Effector memory CD8-positive, alpha-beta T cell (primary cell): ENCODE results near the gene DOP1A.

Experiments used
- ATAC-seq: fragments of 150-1000 bp; cut with Tn5 transposase; replicated peaks from 2 replicates; pipeline ENCODE4 v1.10.0; 2021; ENCODE audit warnings: mild to moderate bottlenecking, moderate library complexity
- DNase-seq, 3 experiments: peaks; one replicate each; pipeline ENCODE4 v3.0.0; 2021
- H3K27ac Mint-ChIP-seq, 2 donors: one replicate each; pipeline ENCODE4 v1.8.0; 2022; ENCODE audit warnings: mild to moderate bottlenecking in 2 of 2, mixed read lengths in 2 of 2, moderate library complexity in 2 of 2
- H3K27me3 Mint-ChIP-seq, 2 donors: one replicate each; pipeline ENCODE4 v1.8.0; 2022; ENCODE audit warnings: mixed read lengths in 2 of 2
- H3K36me3 Mint-ChIP-seq: one replicate; pipeline ENCODE4 v1.8.0; 2022; ENCODE audit warnings: mild to moderate bottlenecking, moderate library complexity, mixed read lengths; ENCODE audit not compliant: insufficient read depth
- H3K4me1 Mint-ChIP-seq, 2 donors: one replicate each; pipeline ENCODE4 v1.8.0; 2022; ENCODE audit warnings: low read depth in 2 of 2, mixed read lengths in 2 of 2
- H3K4me3 Mint-ChIP-seq, 2 donors: one replicate each; pipeline ENCODE4 v1.8.0; 2022; ENCODE audit warnings: mild to moderate bottlenecking in 2 of 2, mixed read lengths in 2 of 2, moderate library complexity in 2 of 2
- H3K9me3 Mint-ChIP-seq, 2 donors: one replicate each; pipeline ENCODE4 v1.8.0; 2022; ENCODE audit warnings: mixed read lengths in 2 of 2

Gene DOP1A

DNA sequence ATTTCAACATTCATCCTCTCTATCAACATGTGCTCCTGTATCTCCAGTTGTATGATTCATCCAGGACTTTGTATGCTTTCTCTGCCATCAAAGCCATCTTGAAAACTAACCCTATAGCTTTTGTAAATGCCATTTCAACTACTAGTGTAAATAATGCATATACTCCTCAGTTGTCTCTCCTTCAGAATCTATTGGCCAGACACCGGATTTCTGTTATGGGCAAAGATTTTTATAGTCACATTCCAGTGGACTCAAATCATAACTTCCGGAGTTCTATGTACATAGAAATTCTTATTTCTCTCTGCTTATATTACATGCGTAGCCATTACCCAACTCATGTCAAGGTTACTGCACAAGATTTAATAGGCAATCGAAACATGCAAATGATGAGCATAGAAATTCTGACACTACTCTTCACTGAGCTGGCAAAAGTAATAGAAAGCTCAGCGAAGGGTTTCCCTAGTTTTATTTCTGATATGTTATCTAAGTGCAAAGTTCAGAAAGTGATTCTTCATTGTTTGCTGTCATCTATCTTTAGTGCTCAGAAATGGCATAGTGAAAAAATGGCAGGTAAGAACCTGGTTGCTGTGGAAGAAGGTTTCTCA is 70.7 kb downstream of the DOP1A start:
- DNase-seq, result no peak
- H3K27ac Mint-ChIP-seq, result peak overlapping the region in 1 of 2 donors; percentile 52
- H3K9me3 Mint-ChIP-seq, result no peaks in the 10 kb centered on the region
- H3K4me1 Mint-ChIP-seq, result no peaks in the 10 kb centered on the region
- no peak overlapping the region for H3K4me3 Mint-ChIP-seq
- H3K36me3 Mint-ChIP-seq, result peaks cover 28% of the 10 kb centered on the region
- H3K27me3 Mint-ChIP-seq, result no peaks in the 10 kb centered on the region
- ATAC-seq, result no peak

DNA sequence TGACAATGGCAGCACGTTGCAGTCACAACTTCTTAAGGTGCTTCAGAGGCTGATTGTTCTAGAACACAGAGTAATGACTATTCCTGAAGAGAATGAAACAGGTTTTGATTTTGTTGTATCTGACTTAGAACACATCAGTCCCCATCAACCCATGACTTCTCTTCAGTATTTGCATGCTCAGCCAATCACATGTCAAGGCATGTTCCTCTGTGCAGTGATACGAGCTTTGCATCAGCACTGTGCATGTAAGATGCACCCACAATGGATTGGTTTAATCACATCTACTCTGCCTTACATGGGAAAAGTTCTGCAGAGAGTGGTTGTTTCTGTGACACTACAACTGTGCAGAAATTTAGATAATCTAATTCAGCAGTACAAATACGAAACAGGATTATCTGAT is 71.3 kb downstream of the DOP1A start:
- no peak overlapping the region for H3K4me3 Mint-ChIP-seq

DNA sequence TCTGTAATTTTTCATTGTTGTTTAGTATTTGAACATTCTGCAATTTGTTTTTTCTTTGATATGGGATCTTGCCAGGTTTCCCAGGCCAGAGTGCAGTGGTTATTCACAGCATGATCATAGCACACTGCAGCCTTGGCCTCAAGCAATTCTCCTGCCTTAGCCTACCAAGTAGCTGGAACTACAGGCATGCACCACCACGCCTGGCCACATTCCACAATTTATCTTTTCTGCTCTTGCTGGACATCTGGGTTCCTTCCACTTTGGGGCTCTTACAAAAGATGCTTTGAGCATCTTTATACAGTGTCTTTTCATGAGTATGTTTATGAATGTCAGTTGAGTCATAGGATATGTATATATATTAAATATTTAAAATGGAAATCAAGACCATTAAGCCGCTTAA is 83.6 kb downstream of the DOP1A start:
- Mint-ChIP-seq H3K27ac (no peak overlapping the region), H3K36me3 (peaks cover 42% of the 10 kb centered on the region), H3K4me3 (no peak overlapping the region), H3K9me3 (no peaks in the 10 kb centered on the region), H3K27me3 (no peaks in the 10 kb centered on the region), H3K4me1 (peaks cover 0 to 4% of the 10 kb centered on the region in 2 donors)
- no peak for ATAC-seq
- no peak for DNase-seq

More for the DNA sequence above, 71.3 kb downstream of the DOP1A start:
- peaks cover 33% of the 10 kb centered on the region for H3K36me3 Mint-ChIP-seq
- H3K27me3 Mint-ChIP-seq, result no peaks in the 10 kb centered on the region
- H3K27ac Mint-ChIP-seq, result peak overlapping the region in 1 of 2 donors; percentile 52
- no peaks in the 10 kb centered on the region for H3K4me1 Mint-ChIP-seq
- no peak for DNase-seq
- no peaks in the 10 kb centered on the region for H3K9me3 Mint-ChIP-seq
- no peak for ATAC-seq

DNA sequence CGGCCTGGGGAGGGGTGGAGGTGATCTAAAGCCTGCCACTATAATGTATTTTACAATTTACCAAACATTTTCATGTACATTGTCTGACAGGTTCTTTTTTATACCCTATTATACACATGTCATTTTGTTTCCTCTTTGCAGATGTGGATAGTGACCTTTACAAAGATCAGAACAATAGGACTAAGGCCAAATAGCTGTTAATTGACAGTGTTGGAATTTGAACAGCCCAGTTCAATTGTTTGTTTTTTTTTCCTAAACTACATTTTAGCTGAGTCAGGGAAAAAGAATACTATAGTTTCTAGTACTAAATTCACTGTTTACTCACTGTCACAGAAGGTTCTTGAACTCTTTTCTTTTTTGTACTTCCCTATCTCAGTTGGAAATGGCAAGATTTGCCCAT is 85.4 kb downstream of the DOP1A start:
- DNase-seq (no peak), ATAC-seq (no peak)
- peak overlapping the region in 1 of 2 donors; percentile 38 for H3K27ac Mint-ChIP-seq
- H3K4me1 Mint-ChIP-seq, result peaks cover 0 to 4% of the 10 kb centered on the region in 2 donors
- no peaks in the 10 kb centered on the region for H3K27me3 Mint-ChIP-seq
- no peaks in the 10 kb centered on the region for H3K9me3 Mint-ChIP-seq
- H3K4me3 Mint-ChIP-seq, result no peak overlapping the region
- peaks cover 46% of the 10 kb centered on the region for H3K36me3 Mint-ChIP-seq

DNA sequence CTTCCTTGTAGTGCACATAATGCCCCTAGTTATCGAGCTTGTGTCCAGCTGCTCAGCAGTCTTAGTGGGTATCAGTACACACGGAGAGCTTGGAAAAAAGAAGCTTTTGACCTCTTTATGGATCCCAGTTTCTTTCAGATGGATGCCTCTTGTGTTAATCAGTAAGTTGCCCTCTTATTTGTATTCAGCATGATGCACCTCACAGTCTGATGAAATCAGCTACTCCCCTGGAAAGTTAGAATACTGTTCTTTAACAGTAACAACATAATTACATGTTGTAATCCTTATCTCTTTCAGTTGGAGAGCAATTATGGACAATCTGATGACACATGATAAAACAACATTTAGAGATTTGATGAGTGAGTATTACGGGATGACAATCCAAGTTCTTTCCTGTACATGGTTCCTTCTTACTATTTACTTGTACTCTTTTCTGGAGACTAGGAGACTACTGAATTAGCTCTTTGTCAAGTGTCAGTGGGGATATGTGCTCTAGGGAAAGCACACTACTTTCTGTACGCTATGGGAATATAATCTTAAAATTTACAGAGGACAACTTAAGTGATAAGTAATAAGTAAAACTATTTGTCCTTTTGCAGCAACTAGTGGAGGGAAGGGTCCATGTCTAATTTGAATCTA is 86.5 kb downstream of the DOP1A start:
- Mint-ChIP-seq H3K27ac (no peak overlapping the region), H3K36me3 (peaks cover 52% of the 10 kb centered on the region), H3K9me3 (no peaks in the 10 kb centered on the region), H3K27me3 (no peaks in the 10 kb centered on the region), H3K4me1 (peaks cover 0 to 4% of the 10 kb centered on the region in 2 donors), H3K4me3 (no peak overlapping the region)
- ATAC-seq (no peak), DNase-seq (no peak)

DNA sequence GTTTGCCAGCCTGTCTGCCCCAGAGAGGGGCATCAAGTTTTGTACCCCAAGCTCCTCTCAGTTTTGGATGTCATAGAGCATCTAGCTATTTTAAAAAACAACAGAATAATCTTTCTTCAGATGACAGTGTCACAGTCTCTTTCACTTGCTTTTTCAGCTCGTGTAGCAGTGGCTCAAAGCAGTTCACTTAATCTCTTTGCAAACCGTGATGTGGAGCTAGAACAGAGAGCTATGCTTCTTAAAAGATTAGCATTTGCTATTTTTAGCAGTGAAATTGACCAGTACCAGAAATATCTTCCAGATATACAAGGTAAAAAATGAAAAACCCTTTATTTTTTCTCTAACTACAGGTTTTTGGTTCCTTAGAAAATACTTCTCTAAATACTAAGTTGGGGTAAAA is 88.3 kb downstream of the DOP1A start:
- ATAC-seq, result no peak
- Mint-ChIP-seq H3K27ac (peak overlapping the region in 1 of 2 donors; percentile 41), H3K27me3 (no peaks in the 10 kb centered on the region), H3K4me3 (no peak overlapping the region), H3K4me1 (no peaks in the 10 kb centered on the region), H3K36me3 (peaks cover 49% of the 10 kb centered on the region), H3K9me3 (no peaks in the 10 kb centered on the region)
- no peak for DNase-seq

DNA sequence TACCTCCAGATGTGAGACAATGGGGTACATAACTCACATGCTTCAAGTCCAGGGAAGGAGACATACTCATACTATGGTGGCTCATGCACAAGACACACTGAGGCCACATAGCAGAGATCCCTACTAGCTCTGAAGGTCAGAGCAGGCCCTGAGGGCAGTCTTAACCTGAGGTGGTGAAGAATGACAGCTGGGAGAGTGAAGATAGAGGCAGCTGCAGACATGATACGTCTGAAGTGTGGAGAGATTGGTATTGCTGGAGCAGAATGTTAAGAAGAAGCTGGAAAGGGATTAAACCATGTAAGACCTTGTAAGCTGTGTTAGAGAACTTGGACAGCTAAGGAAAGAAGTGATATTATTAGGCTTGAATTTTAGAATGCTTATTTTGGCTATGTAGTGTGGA is 92.7 kb downstream of the DOP1A start:
- peak overlapping the region in 1 of 2 donors; percentile 17 for H3K27ac Mint-ChIP-seq
- DNase-seq (no peak), ATAC-seq (no peak)
- H3K27me3 Mint-ChIP-seq, result no peaks in the 10 kb centered on the region
- H3K36me3 Mint-ChIP-seq, result peaks cover 42% of the 10 kb centered on the region
- no peak overlapping the region for H3K4me3 Mint-ChIP-seq
- no peaks in the 10 kb centered on the region for H3K4me1 Mint-ChIP-seq
- H3K9me3 Mint-ChIP-seq, result no peaks in the 10 kb centered on the region

DNA sequence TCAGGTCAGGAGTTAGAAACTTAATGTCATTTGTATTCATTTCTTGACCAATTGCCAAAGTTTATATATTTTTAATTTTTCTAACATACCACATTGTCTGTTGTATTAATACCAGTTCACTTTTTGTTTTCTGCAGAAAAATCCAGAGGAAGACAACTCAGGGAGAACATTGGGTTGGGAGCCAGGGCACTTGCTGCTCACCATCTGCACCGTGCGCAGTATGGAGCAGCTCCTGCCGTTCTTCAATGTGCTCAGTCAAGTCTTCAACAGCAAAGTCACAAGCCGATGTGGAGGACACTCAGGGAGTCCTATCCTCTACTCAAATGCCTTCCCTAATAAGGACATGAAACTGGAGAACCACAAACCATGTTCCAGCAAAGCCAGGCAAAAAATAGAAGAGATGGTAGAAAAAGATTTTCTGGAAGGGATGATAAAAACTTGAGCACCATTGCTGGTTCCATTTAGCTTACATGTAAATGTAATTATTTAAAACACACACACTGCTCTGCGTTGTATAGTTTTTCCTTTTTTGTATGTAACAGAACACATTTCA is 100.3 kb downstream of the DOP1A start:
- no peak for DNase-seq
- Mint-ChIP-seq H3K27ac (peak overlapping the region in 1 of 2 donors; percentile 46), H3K27me3 (no peaks in the 10 kb centered on the region), H3K36me3 (peaks cover 57% of the 10 kb centered on the region), H3K9me3 (no peaks in the 10 kb centered on the region), H3K4me1 (no peaks in the 10 kb centered on the region), H3K4me3 (no peak overlapping the region)
- no peak for ATAC-seq

DNA sequence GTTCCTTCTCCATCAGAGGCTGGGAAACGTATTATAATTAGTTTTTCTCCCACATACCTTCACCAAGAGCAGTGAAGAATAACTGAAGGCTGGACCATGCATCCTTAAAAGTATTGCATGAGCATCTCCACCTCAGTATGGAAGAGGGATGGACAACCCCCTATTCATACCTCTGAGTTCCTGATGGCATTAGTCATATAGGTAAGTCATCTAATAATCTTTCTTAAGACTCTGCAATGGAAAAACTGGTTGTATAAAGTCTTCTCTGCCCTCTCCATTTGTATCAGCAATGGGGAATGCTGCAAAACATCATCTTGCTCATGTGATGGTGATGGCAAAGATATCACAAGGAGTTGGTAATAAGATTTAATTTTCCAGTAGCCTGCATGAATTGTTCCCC is 101.1 kb downstream of the DOP1A start:
- peaks cover 57% of the 10 kb centered on the region for H3K36me3 Mint-ChIP-seq
- DNase-seq (no peak), ATAC-seq (no peak)
- H3K27me3 Mint-ChIP-seq, result no peaks in the 10 kb centered on the region
- H3K4me3 Mint-ChIP-seq, result no peak overlapping the region
- no peaks in the 10 kb centered on the region for H3K9me3 Mint-ChIP-seq
- H3K4me1 Mint-ChIP-seq, result no peaks in the 10 kb centered on the region
- H3K27ac Mint-ChIP-seq, result no peak overlapping the region

DNA sequence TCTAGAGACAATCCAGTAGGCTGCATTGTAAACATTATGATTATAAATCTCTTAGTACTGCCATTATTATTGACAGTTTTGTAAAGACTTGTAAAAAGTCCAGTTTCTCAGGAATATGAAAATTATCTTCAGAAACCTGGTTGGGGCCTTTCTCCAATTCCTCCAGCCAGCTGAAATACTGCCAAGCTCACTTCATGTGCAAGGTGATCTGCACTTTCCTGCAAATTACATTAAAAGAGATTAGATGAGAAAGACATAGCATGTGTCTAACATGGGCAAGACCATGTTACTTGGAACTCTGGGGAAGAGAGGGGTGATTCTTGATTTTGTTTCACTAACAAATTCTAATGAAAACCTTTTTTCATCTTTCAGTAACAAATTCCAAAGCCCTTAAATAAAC is 101.6 kb downstream of the DOP1A start:
- H3K4me3 Mint-ChIP-seq, result no peak overlapping the region
- ATAC-seq (no peak), DNase-seq (no peak)
- no peaks in the 10 kb centered on the region for H3K9me3 Mint-ChIP-seq
- no peaks in the 10 kb centered on the region for H3K27me3 Mint-ChIP-seq
- H3K36me3 Mint-ChIP-seq, result peaks cover 57% of the 10 kb centered on the region
- peak overlapping the region; percentile 4 to 44 for H3K27ac Mint-ChIP-seq
- no peaks in the 10 kb centered on the region for H3K4me1 Mint-ChIP-seq

DNA sequence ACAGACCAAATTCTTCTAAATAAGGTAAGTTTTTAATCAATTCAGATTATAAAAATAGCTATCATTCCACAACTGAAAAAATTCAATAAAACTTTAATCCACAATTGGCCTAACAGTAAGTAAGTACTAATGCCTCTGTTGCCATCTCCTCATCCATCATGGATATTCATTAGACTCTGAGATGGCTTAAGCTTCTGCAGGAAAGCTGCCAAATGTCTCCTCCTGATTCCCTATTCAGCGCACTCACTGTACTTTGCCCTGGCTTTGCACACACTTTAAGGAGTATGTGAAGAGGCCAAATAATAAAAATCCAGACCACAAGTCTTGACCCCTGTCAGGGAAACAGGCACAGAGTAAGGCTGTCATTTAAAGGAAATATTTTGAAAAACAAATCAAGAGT is 102.0 kb downstream of the DOP1A start:
- Mint-ChIP-seq H3K27ac (peak overlapping the region; percentile 4 to 44), H3K4me3 (no peak overlapping the region), H3K4me1 (no peaks in the 10 kb centered on the region), H3K9me3 (no peaks in the 10 kb centered on the region), H3K27me3 (no peaks in the 10 kb centered on the region), H3K36me3 (peaks cover 61% of the 10 kb centered on the region)
- ATAC-seq, result no peak
- no peak for DNase-seq

DNA sequence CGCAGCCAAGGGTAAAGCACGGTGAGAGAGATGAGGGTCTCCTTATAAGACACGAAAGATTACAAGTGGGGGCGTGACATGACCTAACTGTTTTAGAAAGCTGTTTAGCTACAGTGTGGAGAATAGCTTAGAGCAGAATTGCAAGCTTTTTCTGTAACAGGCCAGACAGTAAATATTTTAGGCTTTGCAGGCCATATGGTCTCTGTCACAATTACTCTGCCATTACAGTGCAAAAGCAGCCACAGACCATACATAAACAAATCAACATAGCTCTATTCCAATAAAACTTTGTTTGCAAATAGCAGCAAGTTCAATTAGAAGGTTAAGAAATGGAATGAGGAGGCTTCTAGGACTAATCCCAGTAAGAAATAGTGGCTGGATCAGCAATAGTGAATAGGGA is 108.8 kb downstream of the DOP1A start:
- no peak for ATAC-seq
- peaks cover 0 to 6% of the 10 kb centered on the region in 2 donors for H3K4me1 Mint-ChIP-seq
- no peak overlapping the region for H3K27ac Mint-ChIP-seq

DNA sequence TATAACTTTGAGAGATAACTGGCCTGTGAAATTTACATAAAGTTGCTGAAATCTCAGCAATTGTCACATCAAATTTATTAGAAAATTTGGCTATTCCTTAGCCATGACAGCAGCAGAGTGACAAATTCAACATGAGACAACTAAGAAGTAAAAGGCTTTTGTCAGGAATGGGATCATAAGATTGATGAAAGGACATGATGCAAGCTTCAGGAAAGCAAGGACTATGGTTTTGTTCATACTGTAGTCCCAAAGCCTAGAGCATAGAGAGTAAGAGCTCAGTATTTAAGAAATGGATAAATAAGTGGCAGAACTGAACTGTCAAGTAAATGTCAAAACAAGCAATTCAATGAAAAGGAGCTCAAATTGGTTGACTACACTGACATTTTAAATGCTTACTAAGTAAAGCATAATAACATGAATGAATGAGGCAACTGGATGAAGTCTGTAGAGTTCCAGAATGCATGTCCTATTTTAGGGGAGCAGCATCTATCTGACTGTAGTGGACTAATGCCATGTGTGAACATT is 113.0 kb downstream of the DOP1A start:
- ATAC-seq (no peak), DNase-seq (no peak)
- H3K36me3 Mint-ChIP-seq, result peaks cover 21% of the 10 kb centered on the region
- no peaks in the 10 kb centered on the region for H3K27me3 Mint-ChIP-seq
- H3K27ac Mint-ChIP-seq, result no peak overlapping the region
- no peak overlapping the region for H3K4me3 Mint-ChIP-seq
- H3K9me3 Mint-ChIP-seq, result no peaks in the 10 kb centered on the region
- H3K4me1 Mint-ChIP-seq, result peaks cover 0 to 14% of the 10 kb centered on the region in 2 donors

More for the DNA sequence above, 108.8 kb downstream of the DOP1A start:
- Mint-ChIP-seq H3K36me3 (peaks cover 26% of the 10 kb centered on the region), H3K4me3 (no peak overlapping the region), H3K9me3 (no peaks in the 10 kb centered on the region), H3K27me3 (no peaks in the 10 kb centered on the region)
- DNase-seq, result no peak

DNA sequence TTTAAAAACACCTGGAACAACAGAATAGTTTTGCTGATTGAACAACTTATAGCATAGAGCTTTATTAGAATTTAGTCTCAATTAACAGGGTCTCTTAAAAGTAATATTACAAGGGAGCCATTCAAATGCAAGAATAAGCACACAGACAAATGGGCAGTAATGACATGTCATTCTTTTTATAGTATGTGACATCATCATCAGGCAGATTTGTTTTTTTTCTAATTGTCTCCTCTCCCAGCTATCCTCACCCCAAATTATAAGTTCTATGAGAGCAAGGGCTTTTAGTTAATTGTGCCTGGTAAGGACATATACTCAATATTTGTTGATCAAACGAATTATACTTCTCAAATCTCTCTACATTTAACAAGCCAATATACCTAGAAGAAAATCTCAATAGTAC is 114.6 kb downstream of the DOP1A start:
- H3K4me1 Mint-ChIP-seq, result peaks cover 0 to 14% of the 10 kb centered on the region in 2 donors
- DNase-seq, result no peak
- peaks cover 31% of the 10 kb centered on the region for H3K36me3 Mint-ChIP-seq
- no peaks in the 10 kb centered on the region for H3K9me3 Mint-ChIP-seq
- H3K27ac Mint-ChIP-seq, result no peak overlapping the region
- no peak for ATAC-seq
- H3K4me3 Mint-ChIP-seq, result no peak overlapping the region
- H3K27me3 Mint-ChIP-seq, result no peaks in the 10 kb centered on the region
